GM12865 (cell line): ENCODE measurements around the gene CCDC157.
A peak's percentile ranks its signal among the peaks of the same experiment; 100 is the strongest.

Source experiments
- DNase-seq: peaks from one replicate; pipeline ENCODE4 v3.0.0; 2010; ENCODE audit warnings: low read depth
- H3K4me3 ChIP-seq: 2 replicates; pipeline ENCODE4 v1.5.1; 2011; ENCODE audit warnings: mild to moderate bottlenecking, low read depth, low read length, control low read depth
- TF ChIP-seq, protein P1 (sequence below): IDR thresholded peaks from 2 replicates; pipeline ENCODE4 v1.5.1; 2011; ENCODE audit warnings: low read length, control low read depth, low read depth, inconsistent platforms; ENCODE audit not compliant: insufficient read depth; ENCODE audit errors: missing control alignments

The CCDC157 gene

DNA sequence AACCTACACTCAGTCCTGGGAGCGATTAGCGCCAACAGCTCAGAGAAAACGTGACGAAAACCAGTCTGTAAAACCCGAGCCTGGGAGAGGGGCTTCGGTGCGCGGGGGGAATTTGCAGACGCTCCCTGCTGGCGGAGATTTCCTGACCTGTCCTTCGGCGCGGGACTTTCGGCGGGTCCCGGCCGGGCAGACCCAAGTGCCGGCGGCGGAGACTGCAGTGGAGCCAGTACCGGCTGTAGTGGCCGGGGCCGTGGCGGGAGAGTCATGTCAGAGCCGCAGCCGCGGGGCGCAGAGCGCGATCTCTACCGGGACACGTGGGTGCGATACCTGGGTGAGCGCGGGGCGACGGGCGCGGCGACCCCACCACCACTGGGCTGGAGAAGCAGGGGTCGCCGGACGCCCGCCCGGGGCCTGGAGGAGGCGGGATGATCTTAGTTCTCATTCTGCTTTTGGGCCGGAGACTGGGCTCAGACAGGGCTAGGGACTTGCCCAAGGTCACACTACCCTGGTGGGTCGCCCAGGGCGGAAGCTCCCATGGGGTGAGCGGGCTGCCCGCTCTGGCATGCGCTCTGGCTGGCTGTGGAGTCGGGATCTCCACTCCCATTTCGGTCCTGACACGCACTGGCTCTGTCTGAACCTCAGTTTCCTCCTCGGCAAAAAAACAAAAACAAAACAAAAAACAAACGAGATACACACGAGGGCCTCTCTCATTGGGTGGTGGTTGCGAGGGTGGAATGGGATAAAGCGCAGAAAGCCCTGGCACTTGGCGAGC, 69.0 kb downstream of the CCDC157 start, which contains the start of gene MTFP1:
MTFP1 (plus strand) TSS at position 153 of the 772 bp plus-strand sequence; CDS start at position 265, 112 bp downstream.
- peak; percentile 83 for DNase-seq
- H3K4me3 ChIP-seq: peak within 1 kb of the TSS; percentile 64
- TF ChIP-seq, protein P1, sequence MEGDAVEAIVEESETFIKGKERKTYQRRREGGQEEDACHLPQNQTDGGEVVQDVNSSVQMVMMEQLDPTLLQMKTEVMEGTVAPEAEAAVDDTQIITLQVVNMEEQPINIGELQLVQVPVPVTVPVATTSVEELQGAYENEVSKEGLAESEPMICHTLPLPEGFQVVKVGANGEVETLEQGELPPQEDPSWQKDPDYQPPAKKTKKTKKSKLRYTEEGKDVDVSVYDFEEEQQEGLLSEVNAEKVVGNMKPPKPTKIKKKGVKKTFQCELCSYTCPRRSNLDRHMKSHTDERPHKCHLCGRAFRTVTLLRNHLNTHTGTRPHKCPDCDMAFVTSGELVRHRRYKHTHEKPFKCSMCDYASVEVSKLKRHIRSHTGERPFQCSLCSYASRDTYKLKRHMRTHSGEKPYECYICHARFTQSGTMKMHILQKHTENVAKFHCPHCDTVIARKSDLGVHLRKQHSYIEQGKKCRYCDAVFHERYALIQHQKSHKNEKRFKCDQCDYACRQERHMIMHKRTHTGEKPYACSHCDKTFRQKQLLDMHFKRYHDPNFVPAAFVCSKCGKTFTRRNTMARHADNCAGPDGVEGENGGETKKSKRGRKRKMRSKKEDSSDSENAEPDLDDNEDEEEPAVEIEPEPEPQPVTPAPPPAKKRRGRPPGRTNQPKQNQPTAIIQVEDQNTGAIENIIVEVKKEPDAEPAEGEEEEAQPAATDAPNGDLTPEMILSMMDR: no peak
